Measurements from ENCODE around the gene JMJD6. TPM values are rescaled to one million over a fixed set of nuclear protein-coding genes. Genes with fewer than 3 reads are reported as not detected.
"Not testable (repeated sequence)": the region's sequence is repeated elsewhere in the genome, so short reads cannot be mapped to it uniquely, and the experiment has no call there.

JMJD6 gene
- total RNA-seq, 1 donor from 2014 or later: 39.0 TPM

DNA sequence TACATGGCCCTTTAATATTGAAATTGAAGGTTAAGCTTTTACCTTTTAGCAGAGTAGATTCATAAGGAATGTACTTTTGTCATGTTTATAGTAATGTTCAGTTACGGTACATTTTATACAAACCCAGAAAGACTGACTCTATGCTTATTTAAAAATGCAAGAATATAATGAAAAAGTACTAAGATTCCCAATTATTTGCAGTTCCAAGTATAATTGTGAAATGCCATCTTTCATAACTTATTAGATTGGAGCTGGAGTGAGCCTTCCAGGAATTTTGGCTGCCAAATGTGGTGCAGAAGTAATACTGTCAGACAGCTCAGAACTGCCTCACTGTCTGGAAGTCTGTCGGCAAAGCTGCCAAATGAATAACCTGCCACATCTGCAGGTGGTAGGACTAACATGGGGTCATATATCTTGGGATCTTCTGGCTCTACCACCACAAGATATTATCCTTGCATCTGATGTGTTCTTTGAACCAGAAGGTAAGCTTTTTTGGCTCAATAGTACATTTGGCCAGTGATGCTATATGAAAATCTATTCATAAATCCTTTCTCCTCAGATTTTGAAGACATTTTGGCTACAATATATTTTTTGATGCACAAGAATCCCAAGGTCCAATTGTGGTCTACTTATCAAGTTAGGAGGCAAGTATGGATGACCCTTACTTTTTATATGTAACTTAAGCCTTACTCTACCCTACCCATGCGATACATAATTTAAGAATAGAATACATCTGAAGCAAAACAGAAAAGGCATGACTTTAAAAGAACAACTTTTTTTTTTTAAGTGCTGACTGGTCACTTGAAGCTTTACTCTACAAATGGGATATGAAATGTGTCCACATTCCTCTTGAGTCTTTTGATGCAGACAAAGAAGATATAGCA lies 6.6 kb upstream of the JMJD6 start:
- no peaks in the 10 kb centered on the region for H3K36me3 Mint-ChIP-seq (ENCODE audit: unreplicated experiment)
- peak overlapping the region; percentile 63 for H3K4me3 Mint-ChIP-seq (ENCODE audit: unreplicated experiment)
- H3K4me1 Mint-ChIP-seq (ENCODE audit: low read depth, unreplicated experiment): peaks cover 19% of the 10 kb centered on the region
- H3K27ac Mint-ChIP-seq (ENCODE audit: unreplicated experiment): no peak overlapping the region
- no peak for DNase-seq
- peaks cover 4% of the 10 kb centered on the region for H3K9me3 Mint-ChIP-seq (ENCODE audit: unreplicated experiment)
- TF ChIP-seq, protein P1, sequence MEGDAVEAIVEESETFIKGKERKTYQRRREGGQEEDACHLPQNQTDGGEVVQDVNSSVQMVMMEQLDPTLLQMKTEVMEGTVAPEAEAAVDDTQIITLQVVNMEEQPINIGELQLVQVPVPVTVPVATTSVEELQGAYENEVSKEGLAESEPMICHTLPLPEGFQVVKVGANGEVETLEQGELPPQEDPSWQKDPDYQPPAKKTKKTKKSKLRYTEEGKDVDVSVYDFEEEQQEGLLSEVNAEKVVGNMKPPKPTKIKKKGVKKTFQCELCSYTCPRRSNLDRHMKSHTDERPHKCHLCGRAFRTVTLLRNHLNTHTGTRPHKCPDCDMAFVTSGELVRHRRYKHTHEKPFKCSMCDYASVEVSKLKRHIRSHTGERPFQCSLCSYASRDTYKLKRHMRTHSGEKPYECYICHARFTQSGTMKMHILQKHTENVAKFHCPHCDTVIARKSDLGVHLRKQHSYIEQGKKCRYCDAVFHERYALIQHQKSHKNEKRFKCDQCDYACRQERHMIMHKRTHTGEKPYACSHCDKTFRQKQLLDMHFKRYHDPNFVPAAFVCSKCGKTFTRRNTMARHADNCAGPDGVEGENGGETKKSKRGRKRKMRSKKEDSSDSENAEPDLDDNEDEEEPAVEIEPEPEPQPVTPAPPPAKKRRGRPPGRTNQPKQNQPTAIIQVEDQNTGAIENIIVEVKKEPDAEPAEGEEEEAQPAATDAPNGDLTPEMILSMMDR (IDR thresholded peaks at IDR 0.05; ENCODE audit: partially characterized antibody, unreplicated experiment): no peak
- H3K27me3 Mint-ChIP-seq (ENCODE audit: unreplicated experiment): peaks cover 6% of the 10 kb centered on the region

DNA sequence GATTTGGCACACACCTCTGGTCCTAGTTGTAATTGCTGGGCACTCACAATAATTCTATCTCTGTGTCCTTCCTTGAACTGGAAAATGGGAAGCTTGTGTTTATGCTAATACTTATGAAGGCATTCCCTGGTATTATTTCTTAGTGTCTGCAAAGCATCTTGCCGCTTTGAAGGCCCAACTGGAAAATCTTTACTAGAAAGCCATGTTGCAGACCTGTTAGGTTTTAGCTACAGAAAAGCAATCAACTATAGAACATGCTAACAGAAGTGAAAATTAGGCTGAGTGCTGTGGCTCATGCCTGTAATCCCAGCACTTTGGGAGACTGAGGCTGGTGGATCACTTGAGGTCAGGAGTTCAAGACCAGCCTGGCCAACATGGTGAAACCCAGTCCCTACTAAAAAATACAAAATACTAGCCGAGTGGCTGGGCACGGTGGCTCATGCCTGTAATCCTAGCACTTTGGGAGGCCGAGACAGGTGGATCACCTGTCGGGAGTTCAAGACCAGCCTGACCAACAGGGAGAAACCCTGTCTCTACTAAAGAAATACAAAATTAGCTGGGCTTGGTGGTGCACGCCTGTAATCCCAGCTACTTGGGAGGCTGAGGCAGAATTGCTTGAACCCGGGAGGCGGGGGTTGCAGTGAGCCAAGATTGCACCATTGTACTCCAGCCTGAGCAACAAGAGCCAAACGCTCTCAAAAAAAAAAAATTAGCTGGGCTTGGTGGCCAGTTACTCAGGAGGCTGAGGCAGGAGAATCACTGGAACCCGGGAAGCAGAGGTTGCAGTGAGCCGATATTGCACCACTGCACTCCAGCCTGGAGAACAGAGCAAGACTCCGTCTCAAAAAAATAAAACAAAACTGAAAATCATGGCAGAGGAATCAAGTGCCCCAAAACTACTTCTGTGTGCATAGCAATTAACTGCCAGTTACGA lies 5.7 kb upstream of the JMJD6 start:
- H3K27me3 Mint-ChIP-seq (ENCODE audit: unreplicated experiment); H3K36me3 Mint-ChIP-seq (ENCODE audit: unreplicated experiment); DNase-seq; H3K4me3 Mint-ChIP-seq (ENCODE audit: unreplicated experiment); H3K27ac Mint-ChIP-seq (ENCODE audit: unreplicated experiment); H3K9me3 Mint-ChIP-seq (ENCODE audit: unreplicated experiment): not testable (repeated sequence)
- peaks cover 19% of the 10 kb centered on the region for H3K4me1 Mint-ChIP-seq (ENCODE audit: low read depth, unreplicated experiment)

DNA sequence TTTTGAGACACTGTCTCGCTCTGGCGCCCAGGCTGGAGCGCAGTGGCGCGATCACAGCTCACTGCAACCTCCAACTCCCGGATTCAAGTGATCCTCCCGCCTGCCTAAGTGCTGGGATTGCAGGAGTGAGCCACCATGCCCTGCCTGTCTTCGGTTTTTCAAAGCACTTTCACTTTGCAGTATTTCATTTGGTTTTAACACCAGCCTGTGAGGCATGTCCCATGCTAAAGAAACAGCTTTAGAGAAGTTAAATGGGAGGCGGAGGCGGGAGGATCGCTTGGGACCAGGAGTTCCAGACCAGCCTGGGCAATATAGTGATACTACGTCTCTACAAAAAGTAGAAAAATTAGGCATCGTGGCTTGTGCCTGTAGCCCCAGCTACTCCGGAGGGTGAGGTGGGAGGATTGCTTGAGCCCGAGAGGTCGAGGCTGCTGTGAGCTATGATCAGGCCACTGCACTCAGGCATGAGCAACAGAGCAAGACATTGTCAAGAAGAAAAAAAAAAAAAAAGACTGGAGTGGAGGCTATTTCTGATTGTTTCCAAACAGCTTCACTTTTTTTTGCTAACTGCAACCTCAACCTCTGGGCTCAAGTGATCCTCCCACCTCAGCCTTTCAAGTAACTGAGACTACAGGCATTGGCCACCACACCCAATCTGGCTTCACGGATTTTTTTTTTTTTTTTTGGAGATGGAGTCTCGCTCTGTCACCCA lies 1.5 kb upstream of the JMJD6 start:
- Mint-ChIP-seq H3K36me3 (ENCODE audit: unreplicated experiment) (no peaks in the 10 kb centered on the region), H3K4me3 (ENCODE audit: unreplicated experiment) (peak overlapping the region; percentile 90), H3K27me3 (ENCODE audit: unreplicated experiment) (no peaks in the 10 kb centered on the region), H3K9me3 (ENCODE audit: unreplicated experiment) (peaks cover 6% of the 10 kb centered on the region), H3K27ac (ENCODE audit: unreplicated experiment) (peak overlapping the region; percentile 43), H3K4me1 (ENCODE audit: low read depth, unreplicated experiment) (peaks cover 5% of the 10 kb centered on the region)
- TF ChIP-seq, protein P1 (IDR thresholded peaks at IDR 0.05; ENCODE audit: partially characterized antibody, unreplicated experiment): no peak
- no peak for DNase-seq

DNA sequence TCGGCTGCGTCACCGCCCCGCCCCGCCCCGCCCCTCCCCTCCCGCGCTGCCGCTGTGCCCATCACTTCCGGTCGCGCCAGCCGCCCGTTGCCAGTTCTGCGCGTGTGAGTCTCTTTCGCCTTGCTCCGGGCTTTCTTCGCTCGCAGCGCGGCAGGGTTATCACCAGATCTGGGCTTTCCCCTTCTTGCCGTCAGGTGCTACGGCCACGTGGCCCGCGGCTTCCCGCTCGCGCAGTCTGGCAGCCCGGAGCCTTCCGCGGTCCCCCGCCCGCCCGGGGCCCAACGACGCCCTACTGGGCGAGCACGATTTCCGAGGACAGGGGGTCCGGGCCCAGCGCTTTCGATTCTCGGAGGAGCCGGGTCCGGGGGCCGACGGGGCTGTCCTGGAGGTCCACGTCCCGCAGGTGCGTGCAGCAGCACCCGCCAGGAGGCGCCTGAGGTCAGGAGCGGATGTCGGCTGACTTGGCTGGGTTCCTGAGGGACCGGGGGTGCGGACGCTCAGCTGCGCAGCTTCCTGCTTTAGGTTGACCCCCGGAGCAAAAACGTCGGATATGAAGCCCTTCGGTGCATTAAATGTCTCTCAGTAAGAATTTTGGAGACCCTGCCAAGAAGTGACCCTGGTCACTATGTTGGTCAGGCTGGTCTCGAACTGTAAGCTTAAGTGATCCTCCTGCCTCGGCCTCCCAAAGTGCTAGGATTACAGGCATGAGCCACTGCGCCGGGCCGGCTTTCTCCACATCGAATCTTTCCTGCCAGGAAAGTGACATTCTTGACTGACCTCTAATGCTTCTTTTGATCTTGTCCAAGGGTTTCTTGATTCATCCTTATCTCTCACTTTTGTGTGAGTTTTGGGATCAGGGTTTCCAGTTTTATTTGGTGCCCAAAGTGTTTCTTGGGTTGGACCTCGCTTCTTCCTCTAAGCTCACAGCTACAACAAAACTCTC lies 641 bp upstream of the JMJD6 start, which contains the start of gene METTL23:
METTL23 (plus strand) TSS at position 64 of the 943 bp plus-strand sequence. CDS start 2,872 bp downstream, outside the sequence.
- H3K9me3 Mint-ChIP-seq (ENCODE audit: unreplicated experiment): peaks cover 6% of the 10 kb centered on the region

More for the DNA sequence above, 641 bp upstream of the JMJD6 start, which contains the start of gene METTL23:
- no peaks in the 10 kb centered on the region for H3K36me3 Mint-ChIP-seq (ENCODE audit: unreplicated experiment)
- peak within 1 kb of the TSS; percentile 94 for H3K4me3 Mint-ChIP-seq (ENCODE audit: unreplicated experiment)
- TF ChIP-seq, protein P1 (IDR thresholded peaks at IDR 0.05; ENCODE audit: partially characterized antibody, unreplicated experiment): peak; percentile 81
- H3K4me1 Mint-ChIP-seq (ENCODE audit: low read depth, unreplicated experiment): peaks cover 5% of the 10 kb centered on the region
- H3K27me3 Mint-ChIP-seq (ENCODE audit: unreplicated experiment): no peaks in the 10 kb centered on the region
- H3K27ac Mint-ChIP-seq (ENCODE audit: unreplicated experiment): peak within 1 kb of the TSS; percentile 91
- peak; percentile 86 for DNase-seq
